Activated effector memory CD4-positive, alpha-beta T cell treated with anti-CD3 and anti-CD28 coated beads, Interleukin-2, amount 50 U/mL, for 16 hours (primary cell): Measurements from ENCODE around the gene MCL1.
"Not testable (repeated sequence)": the region's sequence is repeated elsewhere in the genome, so short reads cannot be mapped to it uniquely, and the experiment has no call there.

Experiments
- DNase-seq: peaks from one replicate; pipeline ENCODE4 v3.0.0-alpha.2; 2020

The MCL1 gene

DNA sequence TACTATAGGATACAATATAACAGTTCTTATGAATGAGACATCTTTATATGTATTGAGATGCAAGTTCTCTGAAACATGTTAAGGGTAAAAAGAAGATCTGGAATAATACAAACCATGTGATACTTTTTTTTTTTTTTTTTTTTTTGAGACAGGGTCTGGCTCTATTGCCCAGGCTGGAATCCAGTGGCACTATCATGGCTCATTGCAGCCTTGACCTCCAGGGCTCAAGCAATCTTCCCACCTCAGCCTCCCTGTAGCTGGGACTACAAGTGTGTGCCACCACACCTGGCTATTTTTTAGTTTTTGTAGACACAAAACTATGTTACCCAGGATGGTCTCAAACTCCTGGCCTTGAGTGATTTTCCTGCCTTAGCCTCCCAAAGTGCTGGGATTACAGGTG lies 22.1 kb upstream of the MCL1 start:
- DNase-seq = no peak

DNA sequence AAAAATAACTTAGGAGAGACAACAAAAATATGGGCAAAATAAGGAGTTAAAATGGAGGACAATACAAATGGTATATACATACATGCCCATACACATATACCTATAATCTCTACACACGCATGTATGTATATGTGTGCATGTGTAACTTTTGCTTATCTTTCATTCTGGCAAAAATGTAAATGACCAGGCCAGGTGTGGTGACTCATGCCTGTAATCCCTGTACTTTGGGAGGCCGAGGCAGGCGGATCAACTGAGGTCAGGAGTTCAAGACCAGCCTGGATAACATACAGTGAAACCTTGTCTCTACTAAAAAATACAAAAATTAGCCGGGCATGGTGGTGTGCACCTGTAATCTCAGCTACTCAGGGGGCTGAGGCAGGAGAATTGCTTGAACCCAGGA lies 18.9 kb upstream of the MCL1 start:
- DNase-seq = not testable (repeated sequence)

DNA sequence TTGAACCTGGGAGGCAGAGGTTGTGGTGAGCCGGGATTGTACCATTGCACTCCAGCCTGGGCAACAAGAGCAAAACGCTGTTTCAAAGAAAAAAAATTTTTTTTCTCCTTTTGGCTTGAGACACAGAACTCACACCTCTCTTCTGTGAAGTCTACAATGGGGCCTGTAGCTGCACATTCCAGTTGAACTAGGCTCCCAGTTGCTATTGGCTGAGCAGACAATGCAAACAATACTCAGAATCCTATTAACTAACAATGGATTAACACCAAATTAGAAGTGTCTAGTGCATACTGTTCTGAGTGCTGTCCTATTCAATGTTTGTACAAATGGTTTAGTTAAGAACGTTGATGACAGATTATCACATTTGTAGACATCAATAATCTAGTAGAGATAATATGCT lies 17.6 kb upstream of the MCL1 start:
- DNase-seq = no peak

DNA sequence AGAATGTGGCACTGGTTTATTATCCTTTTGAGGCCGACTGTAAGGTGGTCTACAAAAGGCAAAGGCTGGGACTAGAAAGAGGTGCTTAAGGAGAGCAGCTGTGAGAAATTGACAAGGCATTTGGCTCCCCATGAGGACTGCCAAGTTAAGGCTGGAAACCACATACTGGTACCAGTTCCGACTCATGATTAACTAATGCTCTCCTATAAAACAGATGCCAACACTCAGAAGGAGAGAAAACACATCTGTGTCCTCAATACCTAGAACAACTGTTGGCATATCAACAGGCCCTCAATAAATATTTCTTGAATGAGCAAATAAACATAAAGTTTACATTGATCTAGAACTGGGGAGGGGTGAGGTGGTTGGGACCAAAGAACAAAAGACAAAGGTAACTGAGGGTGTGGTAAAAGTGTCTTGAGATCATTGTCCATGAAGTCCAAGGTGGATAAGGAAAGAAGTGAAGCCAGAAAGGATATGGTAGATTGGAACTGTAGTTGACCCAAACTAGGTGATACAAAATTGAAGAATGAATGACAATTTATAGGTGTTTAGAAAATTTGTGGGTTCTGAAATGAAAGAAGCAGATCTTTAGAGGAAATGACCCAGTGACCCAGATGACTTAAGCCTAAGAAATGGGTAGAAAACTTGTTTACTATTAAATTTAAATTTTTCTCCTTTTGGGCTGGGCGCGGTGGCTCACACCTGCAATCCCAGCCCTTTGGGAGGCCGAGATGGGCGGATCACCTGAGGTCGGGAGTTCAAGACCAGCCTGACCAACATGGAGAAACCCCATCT lies 16.9 kb upstream of the MCL1 start:
- DNase-seq = no peak

DNA sequence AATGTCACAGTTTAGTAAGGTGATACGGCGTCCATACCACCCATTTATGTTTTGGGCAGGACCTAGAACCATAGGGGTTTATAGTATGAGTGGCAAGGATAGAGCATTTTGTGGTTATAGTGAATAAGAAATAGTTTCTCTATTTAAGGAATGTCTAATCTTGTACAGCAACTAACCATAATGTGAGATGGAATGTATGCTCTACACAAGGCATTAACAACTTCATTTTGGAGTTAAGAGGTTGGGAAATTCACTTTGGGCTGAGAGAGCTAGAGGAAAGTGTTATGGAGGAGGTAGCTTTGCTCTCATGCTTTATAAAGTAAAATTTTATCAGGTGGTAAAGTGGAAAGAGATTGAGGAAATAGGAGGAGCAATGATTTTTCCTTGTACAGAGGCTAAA lies 3.0 kb upstream of the MCL1 start:
- DNase-seq = no peak

DNA sequence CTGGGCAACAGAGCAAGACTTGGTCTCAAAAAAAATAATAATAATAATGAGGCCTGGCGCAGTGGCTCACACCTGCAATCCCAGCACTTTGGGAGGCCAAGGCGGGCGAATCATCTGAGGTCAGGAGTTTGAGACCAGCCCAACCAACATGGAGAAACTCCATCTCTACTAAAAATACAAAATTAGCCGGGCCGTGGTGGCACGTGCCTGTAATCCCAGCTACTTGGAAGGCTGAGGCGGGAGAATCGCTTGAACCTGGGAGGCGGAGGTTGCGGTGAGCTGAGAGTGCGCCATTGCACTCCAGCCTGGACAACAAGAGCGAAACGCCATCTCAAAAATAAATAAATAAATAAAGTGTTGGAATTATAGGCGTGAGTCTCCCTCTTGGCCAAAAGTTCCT lies 2.6 kb upstream of the MCL1 start:
- not testable (repeated sequence) for DNase-seq

DNA sequence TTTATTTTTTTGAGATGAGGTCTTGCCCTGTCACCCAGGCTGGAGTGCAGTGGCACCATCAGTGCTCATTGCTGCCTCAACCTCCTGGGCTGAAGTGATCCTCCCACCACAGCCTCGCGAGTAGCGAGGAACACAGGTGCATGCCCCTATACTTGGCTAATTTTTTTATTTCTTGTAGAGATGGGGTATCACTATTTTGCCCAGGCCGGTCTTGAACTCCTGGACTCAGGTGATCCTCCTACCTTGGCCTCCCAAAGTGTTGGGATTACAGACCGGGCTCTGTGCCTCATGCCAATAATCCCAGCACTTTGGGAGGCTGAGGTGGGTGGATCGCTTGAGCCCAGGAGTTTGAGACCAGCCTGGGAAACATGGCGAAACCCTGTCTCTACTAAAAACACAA lies 2.0 kb upstream of the MCL1 start:
- not testable (repeated sequence) for DNase-seq

DNA sequence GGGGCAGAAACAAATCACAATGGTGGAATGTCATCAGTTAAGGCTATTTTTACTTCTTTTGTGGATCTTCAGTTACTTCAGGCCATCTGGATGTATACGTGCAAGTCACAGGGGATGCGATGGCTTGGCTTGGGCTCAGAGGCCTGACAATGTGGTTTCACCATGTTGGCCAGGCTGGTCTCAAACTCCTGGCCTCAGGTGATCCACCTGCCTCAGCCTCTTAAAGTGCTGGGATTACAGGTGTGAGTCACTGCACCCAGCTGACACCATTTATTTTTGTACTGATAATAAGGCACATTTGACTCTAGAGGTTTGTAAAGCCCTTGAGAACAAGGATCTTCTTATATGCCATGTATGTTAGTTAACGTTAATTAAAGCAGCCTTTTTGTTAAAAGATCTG lies 1.6 kb upstream of the MCL1 start:
- DNase-seq = not testable (repeated sequence)

DNA sequence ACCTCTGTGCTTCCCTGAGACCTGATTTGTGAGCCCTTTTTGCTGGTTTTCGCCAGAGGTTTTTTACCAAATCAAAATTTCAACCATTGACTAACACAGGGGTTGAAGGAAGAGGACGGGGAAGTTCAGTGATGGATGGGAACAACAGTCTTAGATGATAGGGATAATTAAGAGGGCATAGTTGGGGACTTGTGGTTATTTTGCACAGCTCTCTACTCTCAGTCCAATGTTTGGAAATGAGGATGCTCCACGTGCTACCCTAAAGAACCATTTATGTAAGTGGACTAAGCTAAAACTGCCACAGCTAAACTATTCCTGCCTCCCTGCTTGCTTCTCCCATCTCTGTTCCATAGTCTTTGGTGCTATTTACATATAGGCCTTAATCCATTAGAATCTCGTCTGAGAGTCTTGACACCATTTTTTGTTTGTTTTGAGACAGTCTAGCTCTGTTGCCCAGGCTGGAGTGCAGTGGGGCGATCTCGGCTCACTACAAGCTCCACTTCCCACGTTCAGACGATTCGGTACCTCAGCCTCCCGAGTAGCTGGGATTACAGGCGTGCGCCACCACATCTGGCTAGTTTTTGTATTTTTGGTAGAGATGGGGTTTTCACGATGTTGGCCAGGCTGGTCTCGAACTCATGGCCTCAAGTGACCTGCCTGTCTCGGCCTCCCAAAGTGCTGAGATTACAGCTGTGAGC lies 684 bp upstream of the MCL1 start:
- no peak for DNase-seq

DNA sequence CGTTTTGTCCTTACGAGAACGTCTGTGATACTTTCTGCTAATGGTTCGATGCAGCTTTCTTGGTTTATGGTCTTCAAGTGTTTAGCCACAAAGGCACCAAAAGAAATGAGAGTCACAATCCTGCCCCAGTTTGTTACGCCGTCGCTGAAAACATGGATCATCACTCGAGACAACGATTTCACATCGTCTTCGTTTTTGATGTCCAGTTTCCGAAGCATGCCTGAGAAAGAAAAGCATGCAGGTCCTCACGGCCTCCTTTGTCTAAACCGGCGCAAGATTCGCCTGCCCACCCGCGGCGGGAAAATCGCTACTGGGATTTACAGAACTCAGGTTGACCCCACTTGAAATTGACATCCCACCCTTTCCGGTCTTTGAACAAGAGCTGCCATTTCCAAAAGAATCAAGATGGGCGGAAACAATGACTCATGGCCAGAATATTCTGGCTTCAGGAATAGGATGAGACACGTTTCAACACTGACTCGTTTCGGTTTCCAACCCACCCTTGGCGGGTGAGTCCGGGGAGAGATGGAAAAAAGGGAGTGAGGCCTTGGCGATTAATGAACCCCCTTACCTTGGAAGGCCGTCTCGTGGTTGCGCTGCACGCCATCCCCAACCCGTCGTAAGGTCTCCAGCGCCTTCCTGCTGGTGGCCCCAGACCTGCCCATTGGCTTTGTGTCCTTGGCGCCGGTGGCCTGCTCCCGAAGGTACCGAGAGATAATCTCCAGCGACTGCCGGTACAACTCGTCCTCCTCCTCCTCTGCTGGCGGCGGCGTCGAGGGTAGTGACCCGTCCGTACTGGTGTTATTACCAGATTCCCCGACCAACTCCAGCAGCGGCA lies 919 bp downstream of the MCL1 start:
- DNase-seq = peak; percentile 82

DNA sequence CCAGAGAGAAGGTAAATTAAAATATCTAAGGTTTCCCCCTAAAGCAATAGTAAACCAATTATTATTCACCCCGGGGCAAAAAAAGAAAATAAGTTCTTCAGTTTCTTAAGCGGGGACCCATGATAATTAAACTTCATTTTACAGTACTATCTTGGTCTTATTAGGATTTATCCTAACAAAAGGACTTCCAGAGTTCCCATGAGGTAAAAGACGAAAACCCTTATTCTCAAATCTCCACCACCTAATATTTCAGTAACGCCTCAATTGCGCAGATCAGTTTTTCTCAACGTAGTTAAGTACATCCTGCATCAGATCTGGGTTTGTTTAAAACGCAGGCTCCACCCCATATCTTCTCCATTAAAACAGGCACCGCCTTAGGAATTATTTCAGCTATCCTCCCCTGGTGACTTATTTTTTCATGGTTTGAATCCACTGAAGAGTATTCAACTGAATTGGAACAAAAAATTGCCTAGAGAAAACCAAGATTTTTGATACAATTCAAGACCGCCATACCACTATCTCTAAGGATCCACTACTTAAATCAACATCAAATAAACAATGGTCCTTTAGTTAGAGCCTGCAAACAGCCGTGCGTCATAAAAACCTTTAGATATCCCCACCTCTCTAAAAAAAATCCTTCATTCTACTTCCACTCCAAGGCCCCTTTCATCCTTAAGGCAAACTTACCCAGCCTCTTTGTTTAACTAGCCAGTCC lies 1.7 kb downstream of the MCL1 start:
- DNase-seq = no peak

DNA sequence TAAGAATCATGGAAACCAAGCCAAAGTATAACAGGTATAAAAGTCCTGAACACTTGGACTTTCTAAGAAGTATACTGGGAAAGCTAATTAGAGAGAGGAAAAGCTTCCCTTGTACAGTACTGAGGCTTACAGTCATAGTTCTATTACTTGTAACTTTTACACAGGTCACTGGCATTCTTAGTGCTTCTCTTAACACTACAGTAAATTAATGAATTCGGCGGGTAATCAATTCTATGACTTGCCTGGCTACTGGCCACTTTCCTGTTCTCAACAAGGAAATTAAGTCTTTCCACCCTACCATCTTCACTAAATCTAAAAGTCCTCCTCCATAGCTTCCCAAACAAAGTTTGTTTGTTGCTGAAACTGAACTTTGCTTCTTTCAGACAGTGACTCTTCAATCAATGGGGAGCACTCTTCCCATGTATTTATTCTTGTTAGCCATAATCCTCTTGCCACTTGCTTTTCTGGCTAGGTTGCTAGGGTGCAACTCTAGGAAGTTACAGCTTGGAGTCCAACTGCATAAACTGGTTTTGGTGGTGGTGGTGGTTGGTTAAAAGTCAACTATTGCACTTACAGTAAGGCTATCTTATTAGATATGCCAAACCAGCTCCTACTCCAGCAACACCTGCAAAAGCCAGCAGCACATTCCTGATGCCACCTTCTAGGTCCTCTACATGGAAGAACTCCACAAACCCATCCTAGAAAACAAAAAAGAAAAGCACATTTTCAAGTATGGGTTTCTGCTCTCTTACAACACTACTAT lies 2.4 kb downstream of the MCL1 start:
- DNase-seq = no peak

DNA sequence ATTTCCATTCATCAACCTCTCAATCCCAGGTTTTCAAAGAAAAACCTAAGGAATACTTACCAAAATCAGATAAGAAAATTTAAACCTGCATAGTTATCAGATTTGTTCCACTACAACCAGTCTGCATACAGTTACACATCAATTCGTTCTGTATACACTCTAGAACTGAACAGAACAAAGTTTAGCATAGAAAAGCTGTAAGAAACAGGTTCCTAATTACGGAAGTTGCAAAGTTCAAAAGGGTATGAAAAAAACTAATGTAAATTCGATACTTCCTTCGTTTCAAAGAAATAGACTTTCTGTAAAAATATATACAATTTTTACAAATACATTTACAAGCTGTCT lies 3.1 kb downstream of the MCL1 start:
- DNase-seq = no peak

DNA sequence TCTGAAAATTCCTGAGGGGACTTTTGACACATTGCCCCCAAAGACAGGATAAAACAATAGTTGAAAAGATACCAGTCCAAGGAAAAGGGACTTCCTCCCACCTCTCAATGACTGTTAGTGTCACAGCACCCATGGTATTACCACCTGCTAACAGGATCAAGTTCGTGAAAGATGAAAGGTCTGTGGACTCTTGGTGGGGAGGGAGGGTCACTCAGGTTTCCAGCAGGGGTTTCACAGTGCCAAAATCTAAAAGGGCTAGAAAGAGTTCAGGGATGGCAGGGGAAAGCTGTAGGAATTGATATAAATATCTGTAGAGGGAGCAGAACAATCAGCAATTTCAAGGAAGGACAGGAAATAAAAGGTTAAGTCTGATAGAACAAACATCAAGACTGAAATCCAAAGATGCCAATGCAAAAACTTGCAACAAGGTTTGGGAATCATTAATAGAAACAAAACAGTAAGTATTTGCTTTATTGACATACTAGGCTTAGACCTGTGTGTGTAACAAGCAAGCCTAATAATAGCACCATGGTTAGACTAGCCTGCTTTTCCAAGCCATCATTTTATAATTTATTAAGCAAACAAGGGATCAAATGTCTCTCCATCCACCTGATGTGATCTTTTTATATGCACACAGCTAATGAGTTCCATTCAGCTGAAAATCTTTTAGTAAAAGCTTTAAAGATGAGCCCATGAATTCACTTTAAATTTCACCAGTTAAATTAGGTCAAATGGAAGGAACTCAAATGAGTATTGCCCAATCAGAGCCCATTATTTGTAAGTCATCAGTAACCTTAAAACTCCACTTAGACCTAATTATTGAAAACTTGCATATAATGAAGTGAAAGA lies 3.7 kb downstream of the MCL1 start:
- DNase-seq = no peak

DNA sequence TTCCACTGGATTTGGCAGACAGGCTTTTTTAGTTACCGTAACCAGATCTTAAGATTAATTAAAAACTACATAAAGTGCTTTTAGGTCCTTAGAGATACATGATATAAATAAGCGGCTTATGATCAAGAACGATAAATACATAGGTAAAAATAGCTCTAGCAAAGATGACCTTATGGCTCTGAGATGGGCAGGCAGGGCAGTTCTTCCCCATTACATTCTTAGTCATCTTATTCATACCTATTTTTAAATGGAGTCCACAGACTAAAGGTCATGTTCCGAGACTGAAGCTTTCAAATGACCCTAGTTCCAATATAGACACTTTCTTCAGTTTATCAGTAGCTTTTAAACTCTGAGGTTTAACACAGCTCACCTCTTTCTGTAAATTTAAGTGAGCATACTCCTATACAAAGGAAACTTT lies 4.3 kb downstream of the MCL1 start:
- no peak for DNase-seq

DNA sequence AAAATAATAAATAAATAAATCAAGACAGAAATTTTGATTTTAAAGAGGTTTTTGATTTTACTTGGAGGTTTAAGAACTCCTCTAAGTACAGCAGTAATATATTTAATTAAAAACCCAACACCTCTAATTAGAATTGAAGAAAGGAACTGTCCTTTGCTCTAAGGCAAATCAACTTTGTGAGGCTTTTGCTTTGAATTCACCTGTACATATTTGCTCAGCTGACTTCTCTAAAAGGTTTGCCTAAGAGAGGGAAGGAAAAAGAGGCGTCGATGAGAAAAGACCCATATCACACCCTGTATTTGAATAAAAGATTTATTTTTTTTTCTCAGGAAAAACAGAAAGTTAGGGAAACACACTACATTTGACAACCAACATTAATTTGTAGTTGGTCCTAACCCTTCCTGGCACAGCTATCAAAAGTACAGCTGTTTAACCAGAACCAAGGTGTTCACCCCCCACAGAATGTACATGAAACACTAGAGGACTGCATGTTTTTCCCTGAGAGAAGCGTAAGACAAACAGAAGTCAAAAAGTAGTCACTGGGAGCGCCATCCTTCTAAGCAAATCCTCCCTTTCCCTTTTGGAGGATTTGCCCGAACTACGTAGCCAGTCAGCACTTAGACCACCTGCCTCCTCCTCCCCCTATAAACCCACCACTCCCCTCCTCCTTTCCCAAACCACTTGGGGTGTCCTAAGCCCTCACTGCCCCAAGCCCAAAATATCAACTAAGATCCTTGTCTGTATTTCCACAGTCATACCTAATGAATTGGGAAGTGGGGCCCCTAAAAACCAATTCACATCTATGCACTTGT lies 4.9 kb downstream of the MCL1 start:
- DNase-seq = no peak

DNA sequence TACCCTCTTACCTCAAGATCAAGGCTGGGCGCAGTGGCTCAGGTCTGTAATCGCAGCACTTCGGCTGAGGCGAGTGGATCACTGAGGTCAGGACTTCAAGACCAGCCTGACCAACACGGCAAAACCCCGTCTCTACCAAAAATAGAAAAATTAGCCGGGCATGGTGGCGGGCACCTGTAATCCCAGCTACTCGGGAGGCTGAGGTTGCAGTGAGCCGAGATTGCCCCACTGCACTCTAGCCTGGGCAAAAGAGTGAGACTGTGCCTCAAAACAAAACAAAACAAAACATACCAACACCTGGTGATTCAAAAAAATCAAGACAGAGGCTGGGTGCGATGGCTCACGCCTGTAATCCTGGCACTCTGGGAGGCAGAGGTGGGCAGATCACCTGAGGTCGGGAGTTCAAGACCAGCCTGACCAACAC lies 5.8 kb downstream of the MCL1 start:
- peak; percentile 67 for DNase-seq

DNA sequence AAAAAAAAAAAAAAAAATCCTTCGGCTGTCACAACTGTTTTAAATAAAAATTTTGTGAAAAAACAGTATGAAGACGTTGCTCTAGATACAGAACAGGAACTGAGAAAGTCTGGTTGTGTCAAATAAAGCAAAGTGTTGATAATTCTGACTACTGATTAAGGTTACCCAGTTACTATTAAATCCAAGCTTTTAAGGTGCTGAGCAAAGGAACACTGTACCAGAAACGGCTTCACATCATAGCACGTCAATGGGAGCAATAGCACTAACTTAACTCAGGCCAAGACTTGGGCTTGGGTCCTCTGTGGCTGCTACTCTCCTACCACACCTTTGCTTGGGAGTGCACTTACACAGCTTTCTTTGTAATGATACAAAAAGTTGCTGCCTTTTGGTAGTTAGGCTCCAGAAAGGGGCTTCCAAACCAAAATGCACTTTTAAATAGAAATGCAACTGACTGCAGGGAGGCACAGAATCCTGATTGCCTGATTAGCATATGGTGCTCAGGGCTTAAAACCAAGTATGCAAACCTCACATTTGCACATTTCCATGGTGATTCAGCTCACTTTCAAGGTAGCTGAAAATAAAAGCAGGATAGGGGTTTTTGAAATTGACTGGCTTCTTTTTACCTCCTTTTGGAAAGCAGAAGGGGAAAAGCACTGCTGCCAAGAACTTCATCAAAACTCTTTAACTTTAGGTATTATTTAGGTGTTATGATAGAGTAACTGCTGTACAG lies 6.3 kb downstream of the MCL1 start:
- DNase-seq = no peak

DNA sequence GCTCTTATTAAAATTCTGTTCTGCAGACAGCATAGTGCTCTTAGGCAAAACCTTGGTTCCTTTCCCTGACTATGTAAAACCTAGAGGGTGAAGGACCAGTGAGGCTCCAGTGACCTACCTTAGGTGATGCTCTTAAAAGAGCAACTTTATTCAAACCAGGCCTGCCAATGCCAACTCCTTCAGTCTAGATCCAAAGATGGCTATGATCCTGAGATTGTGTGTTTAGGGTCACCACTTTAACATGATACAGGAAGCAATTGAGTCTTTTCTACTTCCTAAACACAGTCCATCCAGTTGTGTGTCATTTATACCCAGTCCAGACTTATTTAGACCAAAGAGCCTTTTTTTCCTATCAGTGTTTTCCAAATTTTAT lies 10.8 kb downstream of the MCL1 start:
- peak; percentile 56 for DNase-seq
